GM18511 (cell line): ENCODE results near the gene RUNDC1.

Experiments
- ATAC-seq: cut with Tn5 transposase; IDR thresholded peaks from one replicate; pipeline ENCODE4 v1.9.1; 2021; ENCODE audit warnings: mild to moderate bottlenecking, moderate library complexity; ENCODE audit not compliant: unreplicated experiment

Gene RUNDC1

DNA sequence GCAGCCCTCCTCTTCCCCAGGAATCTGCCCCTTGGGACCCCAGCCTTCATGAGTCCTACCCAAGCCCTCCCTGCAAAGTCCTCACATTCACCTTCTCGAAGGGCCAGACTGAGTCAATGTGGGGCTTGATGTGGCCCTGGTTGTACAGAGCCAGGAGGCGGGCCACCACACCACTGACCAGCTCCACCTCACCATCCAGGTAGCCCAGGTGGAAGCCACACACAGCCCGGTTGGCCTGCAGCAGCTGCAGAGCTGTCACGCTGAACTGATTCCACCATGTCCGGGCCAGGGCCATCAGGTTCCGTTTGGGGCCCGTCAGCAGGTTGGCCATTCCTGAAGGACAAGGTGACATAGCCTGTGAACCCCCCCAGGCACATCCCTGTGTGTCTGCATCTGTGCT is 35.9 kb downstream of the RUNDC1 start:
- ATAC-seq = no peak

DNA sequence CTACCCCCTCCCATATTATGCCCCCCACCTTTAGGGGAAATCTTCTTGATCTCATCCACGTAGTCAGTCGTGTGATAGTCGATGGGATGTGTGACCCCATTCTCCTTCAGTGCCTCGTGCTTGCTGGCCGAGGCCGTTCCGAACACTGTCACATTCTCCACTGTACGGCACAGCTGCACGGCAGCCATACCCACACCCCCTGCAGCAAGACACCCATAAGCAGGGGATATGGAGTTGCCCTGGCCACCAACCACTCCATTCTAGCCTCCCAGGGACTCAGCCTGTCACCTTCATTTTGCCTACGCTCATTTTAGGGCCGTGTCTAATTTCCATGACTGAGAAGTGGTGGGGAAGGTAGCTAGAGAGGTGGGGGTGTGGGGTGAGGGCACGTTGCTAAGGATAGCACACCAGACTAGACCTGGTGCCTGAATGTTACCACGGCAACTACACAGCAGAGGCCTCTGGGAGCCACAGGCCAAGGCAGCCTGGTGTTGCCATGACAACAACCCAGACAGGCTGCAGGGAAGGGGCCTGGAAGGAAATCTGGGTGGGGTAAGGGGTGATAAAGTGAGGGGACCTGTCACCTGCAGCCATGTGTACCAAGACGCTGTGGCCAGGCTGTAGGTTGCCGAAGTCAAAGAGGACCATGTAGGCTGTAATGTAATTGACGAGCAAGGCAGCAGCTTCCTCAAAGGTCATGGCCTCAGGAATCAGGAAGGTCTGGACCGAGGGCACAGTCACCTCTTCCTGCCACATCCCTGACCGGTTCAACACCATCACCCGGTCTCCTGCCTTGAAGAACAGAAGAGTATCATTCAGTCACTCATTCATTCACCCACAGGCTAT is 37.9 kb downstream of the RUNDC1 start:
- no peak for ATAC-seq

DNA sequence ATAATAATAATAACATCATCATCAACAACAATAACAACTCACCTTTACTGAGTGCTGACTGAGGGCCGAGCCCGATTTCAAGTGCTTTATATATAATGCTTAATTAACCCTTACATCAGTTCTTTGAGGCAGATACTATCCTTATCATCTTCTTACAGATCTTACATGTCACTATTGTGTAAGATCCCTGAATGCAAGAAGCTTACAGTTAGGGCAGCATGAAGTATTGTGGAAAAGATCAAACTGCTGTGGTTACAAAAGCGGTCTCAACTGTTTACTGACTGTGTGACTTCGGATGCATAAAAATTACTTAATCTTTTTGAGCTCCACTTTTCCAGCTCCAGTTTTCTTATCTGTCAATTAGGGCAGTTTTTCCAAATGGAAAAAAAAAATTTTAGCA is 38.6 kb downstream of the RUNDC1 start:
- no peak for ATAC-seq

DNA sequence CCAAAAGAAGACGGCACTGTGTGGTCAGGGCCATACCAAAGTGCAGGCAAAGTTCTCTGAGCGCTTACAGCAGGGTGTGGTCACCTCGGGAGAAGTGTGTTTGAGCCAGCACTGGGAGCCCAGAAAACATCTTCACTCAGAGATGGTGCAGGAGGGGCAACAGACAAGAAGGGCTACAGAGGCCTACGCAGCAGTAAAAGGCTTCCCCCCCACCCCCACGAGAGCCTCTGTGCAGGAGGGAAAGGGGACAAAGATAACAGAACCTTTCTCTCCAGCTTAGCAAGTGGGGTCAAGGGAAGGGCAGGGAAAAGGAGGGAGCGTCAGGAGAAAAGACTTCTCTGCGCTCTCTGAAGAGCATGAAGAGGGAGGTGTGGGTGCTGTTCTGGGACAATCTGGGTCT is 39.1 kb downstream of the RUNDC1 start:
- no peak for ATAC-seq

DNA sequence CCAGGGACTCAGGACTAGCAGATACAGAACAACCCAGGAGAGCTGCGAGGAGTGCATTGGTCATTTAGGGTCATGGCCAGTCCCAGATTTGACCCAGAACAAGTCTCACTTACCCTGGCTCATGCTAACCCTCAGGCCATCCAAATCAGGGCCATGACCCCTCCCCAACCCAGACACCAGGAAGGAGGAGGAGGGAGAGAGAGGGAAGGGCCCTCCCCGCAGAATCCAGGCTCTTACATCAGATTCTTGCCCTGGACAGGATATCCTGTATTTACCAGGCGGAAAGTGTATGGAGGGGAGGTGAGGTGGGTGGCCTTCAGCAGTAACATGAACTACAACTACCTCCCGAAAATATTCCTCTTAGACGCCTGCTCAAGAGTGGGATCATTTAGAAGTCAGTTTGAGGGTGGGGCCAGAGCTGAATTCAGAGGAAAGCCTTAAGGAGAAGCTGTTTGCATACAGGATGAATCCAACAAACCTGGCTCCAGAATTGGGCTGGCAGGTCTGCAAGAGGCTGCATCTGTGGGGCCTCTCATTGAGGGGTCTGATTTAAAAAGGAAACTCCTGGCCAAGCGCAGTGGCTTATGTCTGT is 39.8 kb downstream of the RUNDC1 start:
- no peak for ATAC-seq

DNA sequence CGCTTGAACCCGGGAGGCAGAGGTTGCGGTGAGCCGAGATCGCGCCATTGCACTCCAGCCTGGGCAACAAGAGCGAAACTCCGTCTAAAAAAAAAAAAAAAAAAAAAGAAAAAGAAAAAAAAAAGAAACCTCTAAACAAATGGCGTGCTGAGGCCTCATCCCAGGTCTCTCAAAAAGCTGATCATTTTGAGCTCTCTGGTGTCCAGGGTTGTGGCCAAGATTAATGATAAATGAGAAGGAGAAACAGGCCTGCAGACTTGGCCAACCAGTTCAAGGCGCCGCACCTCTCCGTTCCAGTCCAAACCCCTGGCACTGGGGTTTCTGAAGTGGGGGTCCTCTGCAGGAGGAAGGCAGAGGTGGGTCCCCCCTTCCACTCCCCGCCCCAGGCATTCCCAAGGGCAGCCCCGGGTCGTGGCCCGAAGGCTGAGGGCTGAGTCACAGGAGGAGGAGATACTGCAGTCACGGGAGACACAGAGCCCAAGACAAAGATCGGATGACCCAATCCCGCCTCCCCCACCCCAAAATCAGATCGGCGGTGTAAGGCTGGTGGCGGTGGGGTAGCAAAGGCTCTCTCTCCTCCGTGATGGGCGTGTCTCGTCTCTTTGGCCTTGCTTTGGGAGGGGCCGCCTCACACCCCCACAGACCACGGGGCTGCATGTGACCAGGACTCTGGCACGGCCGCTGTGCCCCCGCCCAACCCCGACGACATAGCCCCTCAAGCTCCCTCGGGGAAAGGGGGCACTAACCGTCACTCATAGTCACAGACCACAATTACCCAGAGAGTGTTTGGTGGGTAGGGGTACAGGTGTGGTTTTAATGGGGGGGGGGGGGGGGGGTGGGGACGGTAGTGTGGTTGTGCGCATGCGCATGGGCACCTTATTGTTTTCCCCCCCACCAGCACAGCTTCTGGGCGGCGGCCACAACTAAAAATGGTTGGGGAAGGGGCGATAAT is 40.7 kb downstream of the RUNDC1 start:
- ATAC-seq = no peak

DNA sequence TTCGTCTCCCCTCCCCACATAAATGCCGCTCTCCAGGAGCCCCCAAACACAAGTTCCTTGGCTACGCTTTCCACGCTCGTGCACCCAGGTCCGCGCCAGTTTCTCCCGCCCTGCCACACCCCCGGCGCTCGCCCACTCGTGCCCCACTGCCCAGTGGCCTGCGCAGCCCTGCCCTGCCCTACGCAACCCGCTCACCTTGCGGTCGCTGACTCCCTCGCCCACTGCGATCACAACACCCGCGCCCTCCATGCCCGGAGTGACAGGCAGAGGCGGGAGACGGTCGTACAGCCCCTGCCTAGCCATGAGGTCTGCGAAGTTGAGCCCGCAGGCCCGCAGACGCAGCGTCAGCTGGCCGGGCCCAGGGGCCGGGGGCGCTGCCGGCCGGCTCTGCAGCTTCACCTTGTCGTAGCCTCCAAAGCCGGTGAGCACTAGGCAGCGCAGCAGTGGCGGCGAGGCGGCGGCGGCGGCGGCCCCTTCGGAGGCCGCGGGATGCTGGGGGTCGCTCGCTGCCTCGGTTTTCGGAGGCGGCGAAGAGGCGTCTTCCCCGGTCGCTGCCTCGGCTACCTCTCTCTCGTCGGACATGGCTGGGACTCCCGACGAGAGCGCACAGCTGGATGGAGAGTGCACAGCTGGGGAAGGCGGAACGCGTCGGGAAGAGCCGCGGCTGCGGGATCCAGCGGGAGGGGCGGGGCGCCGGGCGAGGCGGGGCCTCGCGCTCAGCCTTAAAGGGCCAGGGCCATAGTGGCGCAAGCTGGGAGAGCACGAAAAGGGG is 41.6 kb downstream of the RUNDC1 start, which contains the start of gene VAT1:
VAT1 (minus strand) TSS at position 645 of the 772 bp plus-strand sequence; CDS start at position 582, 63 bp downstream.
- ATAC-seq = no peak

DNA sequence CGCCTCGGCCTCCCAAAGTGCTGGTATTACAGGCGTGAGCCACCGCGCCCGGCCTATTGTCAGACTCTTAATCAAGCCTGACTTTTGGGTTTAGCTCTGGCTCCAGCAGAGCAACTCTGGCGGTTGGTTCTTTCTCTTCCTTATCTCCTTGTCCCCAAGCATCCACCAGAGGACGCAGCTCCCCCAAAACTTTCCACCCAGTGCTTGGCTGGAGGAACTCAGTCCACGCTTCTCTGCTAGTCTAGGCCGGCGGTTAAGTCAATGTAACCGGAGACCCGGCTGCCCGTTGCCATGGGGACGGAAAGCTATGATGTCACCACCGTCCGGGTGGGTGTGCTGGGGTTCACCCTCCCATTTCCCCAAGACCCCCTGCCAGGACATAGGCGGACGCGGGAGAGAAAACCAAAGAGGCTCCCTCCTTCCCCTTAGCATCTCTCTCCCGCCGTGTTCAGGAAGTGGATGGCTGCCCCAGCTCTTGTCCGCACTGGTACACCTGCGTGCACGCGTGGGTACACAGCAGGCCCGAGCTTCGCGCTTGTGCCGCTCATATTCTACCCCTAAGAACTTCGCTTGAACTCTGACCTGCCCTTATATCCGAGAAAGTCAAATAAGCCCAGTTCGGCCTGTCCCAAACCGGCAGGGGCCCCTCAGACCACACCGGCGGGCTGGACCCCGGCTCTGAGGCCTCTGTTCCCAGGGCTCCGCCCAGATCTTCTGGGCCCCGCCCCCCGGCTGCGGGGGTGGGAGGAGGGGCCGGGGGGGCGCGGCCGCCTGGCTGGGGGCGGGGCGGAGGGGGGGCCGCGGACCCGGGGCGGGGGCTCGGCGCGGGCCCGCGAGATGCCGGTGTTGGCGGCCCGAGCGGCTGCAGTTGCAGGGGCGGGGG is 44.3 kb downstream of the RUNDC1 start, which contains the start of gene RND2:
RND2 (plus strand) TSS at position 825 of the 883 bp plus-strand sequence. CDS start 117 bp downstream, outside the sequence.
- ATAC-seq = peak; percentile 64

DNA sequence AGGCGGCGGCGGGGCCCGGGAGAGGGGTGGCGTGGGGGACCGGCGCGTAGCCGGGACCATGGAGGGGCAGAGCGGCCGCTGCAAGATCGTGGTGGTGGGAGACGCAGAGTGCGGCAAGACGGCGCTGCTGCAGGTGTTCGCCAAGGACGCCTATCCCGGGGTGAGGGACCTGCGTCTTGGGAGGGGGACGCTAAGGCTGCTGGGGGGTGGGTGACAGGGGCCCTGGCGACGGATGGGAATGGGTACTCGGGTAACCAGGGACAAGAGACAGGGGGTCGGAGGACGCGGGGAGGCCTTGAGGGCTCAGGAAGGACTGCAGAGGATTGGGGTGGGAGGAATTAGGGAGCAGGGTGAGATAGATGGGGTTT is 44.9 kb downstream of the RUNDC1 start:
- ATAC-seq = no peak

DNA sequence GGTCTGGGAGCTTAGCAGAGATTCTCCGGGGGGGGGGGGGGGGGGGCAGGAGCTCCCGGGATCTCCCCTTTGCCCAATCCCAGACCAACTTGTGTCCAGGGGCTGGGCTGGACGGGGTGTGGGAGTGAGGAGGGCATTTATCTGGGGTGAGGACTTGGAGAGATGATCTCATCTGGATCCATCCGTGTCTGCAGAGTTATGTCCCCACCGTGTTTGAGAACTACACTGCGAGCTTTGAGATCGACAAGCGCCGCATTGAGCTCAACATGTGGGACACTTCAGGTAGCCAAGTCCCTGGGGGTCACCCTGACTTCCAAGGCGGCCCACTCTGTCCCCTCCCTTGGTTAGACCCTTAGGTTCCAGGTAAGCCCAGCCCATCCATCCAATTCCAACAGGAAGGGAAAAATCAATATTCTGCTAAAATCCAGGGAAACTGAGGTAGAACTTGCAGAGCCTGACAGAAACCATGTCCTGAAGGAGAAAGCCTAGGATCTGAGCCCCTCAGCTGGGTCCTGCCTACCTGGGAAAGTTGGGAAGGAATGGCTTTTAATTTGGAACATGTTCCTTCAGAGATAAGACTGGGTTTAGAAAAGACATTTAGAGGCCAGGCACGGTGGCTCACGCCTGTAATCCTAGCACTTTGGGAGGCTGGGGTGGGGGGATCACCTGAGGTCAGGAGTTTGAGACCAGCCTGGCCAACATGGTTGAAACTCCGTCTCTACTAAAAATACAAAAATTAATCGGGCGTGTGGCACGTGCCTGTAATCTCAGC is 45.6 kb downstream of the RUNDC1 start:
- ATAC-seq = no peak

DNA sequence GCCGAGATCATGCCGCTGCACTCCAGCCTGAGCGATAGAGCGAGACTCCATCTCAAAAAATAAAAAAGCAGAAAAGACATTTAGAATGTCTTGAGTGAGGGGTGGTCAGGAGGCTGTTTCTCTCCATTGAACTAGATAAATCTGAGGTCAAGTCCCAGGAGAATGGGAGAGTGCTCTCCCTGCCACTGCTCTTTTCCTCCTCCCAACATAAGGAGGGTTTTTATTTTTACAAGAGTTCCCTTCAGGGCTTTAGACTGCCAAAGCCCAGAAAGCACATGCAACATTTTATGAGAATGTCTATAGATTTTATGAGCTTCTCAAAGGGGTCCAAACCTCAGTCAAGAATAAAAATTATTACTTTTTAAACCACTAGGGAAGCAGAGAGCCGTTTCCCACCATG is 46.2 kb downstream of the RUNDC1 start:
- ATAC-seq = no peak

DNA sequence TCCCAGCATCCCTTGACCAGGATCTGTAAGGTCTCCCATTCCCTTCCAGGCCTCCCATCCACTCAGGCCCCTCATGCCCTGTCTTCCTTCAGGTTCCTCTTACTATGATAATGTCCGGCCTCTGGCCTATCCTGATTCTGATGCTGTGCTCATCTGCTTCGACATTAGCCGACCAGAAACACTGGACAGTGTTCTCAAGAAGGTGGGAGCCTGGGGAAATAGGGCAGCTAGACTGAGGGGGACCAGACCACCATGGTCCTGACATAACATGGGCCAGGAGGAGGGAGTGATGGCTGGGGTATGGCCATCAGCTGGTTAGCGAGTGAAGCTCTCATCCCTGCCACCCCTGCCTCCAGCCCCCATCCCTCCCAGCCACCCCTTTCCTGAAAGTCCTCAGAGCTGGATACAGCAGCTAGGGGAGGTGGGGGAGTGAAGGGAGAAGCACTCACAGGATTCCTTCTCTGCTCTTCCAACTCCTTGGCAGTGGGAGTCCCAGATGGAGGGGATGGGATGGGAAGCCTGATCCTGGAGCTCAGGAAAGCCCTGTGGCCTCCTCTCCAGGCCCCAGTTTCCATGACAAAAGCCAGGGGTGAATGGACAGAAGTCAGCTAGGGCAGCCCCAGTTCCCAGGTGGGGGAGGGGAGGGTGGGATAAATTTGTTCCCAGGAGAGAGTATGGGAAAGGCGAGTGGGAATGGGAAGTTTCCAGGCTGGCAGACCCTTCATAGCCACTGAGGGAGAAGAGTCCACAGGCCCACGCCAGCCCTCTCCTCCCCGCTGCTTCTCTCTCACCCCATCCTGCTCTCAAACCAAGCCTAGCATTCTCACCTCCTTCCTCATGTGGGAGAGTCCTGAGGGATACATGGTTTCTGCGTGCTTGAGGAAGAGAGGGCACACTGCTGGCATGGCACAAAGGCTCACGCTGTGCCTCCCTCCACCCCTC is 47.0 kb downstream of the RUNDC1 start:
- no peak for ATAC-seq

DNA sequence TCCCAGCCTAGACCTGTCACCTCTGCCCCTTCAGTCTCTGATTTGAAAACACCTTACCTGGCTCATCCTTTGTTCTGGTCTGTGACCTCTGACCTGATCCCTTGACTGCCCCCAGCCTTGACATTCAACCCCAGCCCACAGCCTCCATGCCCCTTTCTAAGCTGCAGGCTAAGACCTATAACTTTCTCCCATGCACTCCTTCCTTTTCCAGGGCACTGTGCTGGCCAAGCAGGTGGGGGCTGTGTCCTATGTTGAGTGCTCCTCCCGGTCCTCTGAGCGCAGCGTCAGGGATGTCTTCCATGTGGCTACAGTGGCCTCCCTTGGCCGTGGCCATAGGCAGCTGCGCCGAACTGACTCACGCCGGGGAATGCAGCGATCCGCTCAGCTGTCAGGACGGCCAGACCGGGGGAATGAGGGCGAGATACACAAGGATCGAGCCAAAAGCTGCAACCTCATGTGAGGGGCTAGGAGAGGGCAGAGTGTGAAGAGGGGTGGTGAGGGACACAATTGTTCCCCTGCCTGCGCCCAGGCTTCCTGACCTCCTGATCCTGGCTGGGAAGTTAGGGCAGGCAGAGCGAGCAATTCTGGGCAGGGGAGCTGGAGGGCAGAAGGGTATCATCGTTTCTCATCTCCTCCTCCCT is 48.0 kb downstream of the RUNDC1 start:
- no peak for ATAC-seq

DNA sequence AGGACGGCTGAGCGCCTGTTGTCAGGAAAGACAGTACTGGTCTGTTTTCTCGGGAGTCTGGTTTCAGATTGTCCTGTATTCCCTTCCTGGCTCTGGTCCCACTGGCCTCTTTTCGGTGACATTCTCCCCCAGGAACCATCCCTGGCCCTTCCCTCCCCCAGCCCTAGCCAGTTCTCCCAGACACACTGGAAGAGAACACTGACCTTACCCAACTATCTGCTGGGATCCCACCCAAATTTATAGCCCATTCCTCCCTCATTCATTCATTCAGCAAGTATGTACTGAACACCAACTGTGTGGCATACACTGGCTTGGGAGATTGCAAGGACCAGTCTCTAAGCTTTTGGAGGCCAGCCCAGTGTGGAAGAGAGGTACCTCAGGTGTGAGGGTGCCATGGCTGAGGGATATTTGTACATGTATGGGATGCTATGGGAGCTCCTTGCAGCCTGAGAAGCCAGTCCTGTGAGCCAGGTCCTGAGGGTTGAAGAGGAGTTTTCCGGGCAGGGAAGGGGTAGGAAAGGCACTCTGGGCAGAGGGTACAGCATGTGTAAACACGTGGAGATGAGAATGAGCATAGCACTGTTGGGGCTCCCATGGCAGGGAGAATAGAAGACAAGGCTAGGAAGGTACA is 49.9 kb downstream of the RUNDC1 start:
- no peak for ATAC-seq

DNA sequence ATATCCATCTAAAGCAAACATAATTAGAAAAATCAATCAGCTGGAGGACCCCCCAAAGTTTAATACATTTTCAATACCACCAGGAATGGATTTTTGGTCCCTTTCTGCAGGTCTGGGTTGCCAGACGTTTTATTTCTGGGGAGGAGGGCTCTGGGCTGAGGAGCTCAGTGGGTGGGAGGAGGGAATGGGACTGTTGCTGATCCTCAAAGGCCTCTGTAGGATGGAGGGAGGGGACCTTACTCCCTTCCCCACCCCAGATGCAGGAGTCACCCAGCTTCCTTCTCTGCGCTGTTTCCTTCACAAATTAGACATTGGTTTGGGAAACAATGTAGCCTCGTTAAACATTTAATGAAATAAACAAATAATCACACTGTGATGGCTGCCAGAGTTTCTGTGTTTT is 51.3 kb downstream of the RUNDC1 start:
- ATAC-seq = no peak

DNA sequence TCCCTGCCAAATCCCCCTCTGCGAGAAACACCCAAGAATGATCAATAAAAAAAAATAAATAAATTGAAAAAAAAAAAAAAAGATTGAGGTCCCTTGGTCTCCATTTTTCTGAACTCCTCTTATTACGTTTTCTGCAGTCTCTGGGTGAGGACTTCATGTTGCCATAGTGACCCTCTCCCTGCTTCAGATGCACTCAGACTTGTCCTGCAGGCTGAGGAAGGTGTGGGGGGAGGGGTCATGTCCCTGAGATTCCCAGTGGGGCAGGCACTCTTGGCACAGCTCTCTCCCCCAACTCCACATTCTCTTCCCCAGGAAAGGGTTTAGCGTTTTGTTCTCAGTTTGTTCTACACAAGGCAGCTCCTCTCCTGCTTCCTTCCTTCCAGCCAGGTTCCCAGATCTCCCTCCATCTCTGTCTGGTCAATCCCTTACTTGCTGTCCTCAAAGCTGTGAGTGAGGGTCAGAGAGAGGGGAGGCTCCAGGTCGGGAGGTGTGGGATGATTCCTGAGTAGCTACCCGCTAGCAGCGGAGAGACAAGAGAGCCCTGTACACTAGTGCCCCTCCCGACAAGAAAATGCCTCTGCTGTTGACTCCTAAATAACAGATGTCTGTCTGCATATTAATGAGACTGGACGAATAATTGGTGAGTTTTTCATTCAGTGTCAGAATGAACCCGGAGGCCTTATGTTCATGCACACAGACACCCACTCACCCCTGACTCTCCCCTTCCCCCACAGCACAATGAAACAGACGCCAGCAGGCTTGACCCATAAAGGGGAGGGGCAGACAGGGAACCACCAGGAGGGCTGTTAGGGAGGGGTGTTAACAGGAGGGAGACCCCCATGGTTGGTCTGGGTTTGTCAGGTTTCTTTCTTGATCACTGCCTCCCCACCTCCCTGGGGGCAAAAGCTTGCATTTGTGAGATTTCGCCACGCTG is 53.9 kb downstream of the RUNDC1 start:
- ATAC-seq = no peak
